A549 (cell line): ENCODE measurements around the gene PRIMPOL.
"Not testable (repeated sequence)": the region's sequence is repeated elsewhere in the genome, so short reads cannot be mapped to it uniquely, and the experiment has no call there.

ENCODE experiments used
- MAFK ChIP-seq: fragments of 450-650 bp; IDR thresholded peaks from 2 replicates; pipeline ENCODE4 v1.6.1; 2014; ENCODE audit not compliant: partially characterized antibody
- TF ChIP-seq, protein P1 (sequence below): fragments of >200 bp; sonication (Bioruptor Twin); formaldehyde crosslinking; IDR thresholded peaks from 3 replicates; pipeline ENCODE4 v1.5.1; 2016
- TF ChIP-seq, protein P2 (sequence below): fragments of 200-600 bp; sonication (generic); IDR thresholded peaks from 2 replicates; pipeline ENCODE4 v1.6.1; 2016; ENCODE audit warnings: antibody characterized with exemption, mild to moderate bottlenecking, moderate library complexity
- TF ChIP-seq, protein P3 (sequence below): IDR thresholded peaks from 2 replicates; pipeline ENCODE4 v1.6.1; 2012

- TF ChIP-seq, protein P1, sequence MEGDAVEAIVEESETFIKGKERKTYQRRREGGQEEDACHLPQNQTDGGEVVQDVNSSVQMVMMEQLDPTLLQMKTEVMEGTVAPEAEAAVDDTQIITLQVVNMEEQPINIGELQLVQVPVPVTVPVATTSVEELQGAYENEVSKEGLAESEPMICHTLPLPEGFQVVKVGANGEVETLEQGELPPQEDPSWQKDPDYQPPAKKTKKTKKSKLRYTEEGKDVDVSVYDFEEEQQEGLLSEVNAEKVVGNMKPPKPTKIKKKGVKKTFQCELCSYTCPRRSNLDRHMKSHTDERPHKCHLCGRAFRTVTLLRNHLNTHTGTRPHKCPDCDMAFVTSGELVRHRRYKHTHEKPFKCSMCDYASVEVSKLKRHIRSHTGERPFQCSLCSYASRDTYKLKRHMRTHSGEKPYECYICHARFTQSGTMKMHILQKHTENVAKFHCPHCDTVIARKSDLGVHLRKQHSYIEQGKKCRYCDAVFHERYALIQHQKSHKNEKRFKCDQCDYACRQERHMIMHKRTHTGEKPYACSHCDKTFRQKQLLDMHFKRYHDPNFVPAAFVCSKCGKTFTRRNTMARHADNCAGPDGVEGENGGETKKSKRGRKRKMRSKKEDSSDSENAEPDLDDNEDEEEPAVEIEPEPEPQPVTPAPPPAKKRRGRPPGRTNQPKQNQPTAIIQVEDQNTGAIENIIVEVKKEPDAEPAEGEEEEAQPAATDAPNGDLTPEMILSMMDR = not testable (repeated sequence)
- TF ChIP-seq, protein P2, sequence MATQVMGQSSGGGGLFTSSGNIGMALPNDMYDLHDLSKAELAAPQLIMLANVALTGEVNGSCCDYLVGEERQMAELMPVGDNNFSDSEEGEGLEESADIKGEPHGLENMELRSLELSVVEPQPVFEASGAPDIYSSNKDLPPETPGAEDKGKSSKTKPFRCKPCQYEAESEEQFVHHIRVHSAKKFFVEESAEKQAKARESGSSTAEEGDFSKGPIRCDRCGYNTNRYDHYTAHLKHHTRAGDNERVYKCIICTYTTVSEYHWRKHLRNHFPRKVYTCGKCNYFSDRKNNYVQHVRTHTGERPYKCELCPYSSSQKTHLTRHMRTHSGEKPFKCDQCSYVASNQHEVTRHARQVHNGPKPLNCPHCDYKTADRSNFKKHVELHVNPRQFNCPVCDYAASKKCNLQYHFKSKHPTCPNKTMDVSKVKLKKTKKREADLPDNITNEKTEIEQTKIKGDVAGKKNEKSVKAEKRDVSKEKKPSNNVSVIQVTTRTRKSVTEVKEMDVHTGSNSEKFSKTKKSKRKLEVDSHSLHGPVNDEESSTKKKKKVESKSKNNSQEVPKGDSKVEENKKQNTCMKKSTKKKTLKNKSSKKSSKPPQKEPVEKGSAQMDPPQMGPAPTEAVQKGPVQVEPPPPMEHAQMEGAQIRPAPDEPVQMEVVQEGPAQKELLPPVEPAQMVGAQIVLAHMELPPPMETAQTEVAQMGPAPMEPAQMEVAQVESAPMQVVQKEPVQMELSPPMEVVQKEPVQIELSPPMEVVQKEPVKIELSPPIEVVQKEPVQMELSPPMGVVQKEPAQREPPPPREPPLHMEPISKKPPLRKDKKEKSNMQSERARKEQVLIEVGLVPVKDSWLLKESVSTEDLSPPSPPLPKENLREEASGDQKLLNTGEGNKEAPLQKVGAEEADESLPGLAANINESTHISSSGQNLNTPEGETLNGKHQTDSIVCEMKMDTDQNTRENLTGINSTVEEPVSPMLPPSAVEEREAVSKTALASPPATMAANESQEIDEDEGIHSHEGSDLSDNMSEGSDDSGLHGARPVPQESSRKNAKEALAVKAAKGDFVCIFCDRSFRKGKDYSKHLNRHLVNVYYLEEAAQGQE = not testable (repeated sequence)
- TF ChIP-seq, protein P3, sequence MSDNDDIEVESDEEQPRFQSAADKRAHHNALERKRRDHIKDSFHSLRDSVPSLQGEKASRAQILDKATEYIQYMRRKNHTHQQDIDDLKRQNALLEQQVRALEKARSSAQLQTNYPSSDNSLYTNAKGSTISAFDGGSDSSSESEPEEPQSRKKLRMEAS = not testable (repeated sequence)
- TF ChIP-seq MAFK = not testable (repeated sequence)
Observed at GRCh38 chr4:184739575-184739974, 90.0 kb downstream of the PRIMPOL start.
